IMR-90 (cell line): ENCODE measurements around the gene BPNT1. TPM values are rescaled to one million over a fixed set of nuclear protein-coding genes. Genes with fewer than 3 reads are reported as not detected.
A peak's percentile ranks its signal among the peaks of the same experiment; 100 is the strongest.

Source experiments
- ATAC-seq: fragments of 200-7000 bp; cut with Tn5 transposase; 2 replicates; pipeline ENCODE4 v1.9.1; 2020; ENCODE audit warnings: low read depth, mild to moderate bottlenecking, moderate library complexity
- BruUV-seq: library from RNA; stranded (reverse); fragments of 400-500 nt; replicated peaks from 2 replicates; lab custom pipeline; 2021; lab: Mats Ljungman, UMichigan
- CTCF ChIA-PET: fragments of 300-600 bp; formaldehyde crosslinking; extraction: SDS; loops from one replicate; lab custom pipeline; 2021; ENCODE audit warnings: antibody characterized with exemption; lab: Yijun Ruan, JAX
- POLR2A ChIA-PET: fragments of 300-600 bp; sonication (Branson Sonifier 250); formaldehyde crosslinking; loops from one replicate; lab custom pipeline; 2022; ENCODE audit warnings: antibody characterized with exemption; ENCODE audit not compliant: unreplicated experiment; lab: Charles Lee
- DNase-seq: peaks from one replicate; pipeline ENCODE4 v3.0.0; 2013
- H2AFZ ChIP-seq: replicated peaks from 2 replicates; pipeline ENCODE3; 2013; ENCODE audit warnings: low read length, mild to moderate bottlenecking; ENCODE audit not compliant: poor library complexity
- H2AK5ac ChIP-seq: 2 replicates; pipeline ENCODE4 v1.6.1; 2013; ENCODE audit warnings: low read depth, low read length, inconsistent platforms
- H2AK9ac ChIP-seq: replicated peaks from 2 replicates; pipeline ENCODE3; 2013; ENCODE audit warnings: mild to moderate bottlenecking, low read depth, low read length, moderate library complexity; ENCODE audit not compliant: poor library complexity
- H2BK120ac ChIP-seq: 2 replicates; pipeline ENCODE4 v1.6.1; 2013; ENCODE audit warnings: low read depth, low read length, inconsistent platforms
- H2BK15ac ChIP-seq: 3 replicates; pipeline ENCODE4 v1.6.1; 2013; ENCODE audit warnings: low read depth, low read length, inconsistent platforms
- H2BK20ac ChIP-seq: 2 replicates; pipeline ENCODE4 v1.6.1; 2013; ENCODE audit warnings: low read depth, mild to moderate bottlenecking, inconsistent platforms, low read length, moderate library complexity
- H2BK5ac ChIP-seq: 2 replicates; pipeline ENCODE4 v1.6.1; 2013; ENCODE audit warnings: mild to moderate bottlenecking, low read depth, low read length, inconsistent platforms; ENCODE audit not compliant: poor library complexity, severe bottlenecking
- H3K14ac ChIP-seq: replicated peaks from 2 replicates; pipeline ENCODE4 v1.6.1; 2013; ENCODE audit warnings: low read depth, low read length, inconsistent platforms
- H3K18ac ChIP-seq: 2 replicates; pipeline ENCODE4 v1.6.1; 2013; ENCODE audit warnings: low read depth, low read length, control low read depth
- H3K23ac ChIP-seq: 2 replicates; pipeline ENCODE4 v1.6.1; 2013; ENCODE audit warnings: low read depth, low read length, inconsistent platforms
- H3K27ac ChIP-seq: 2 replicates; pipeline ENCODE4 v1.5.1; 2013; ENCODE audit warnings: mild to moderate bottlenecking, control low read depth, low read length; ENCODE audit not compliant: insufficient read depth
- H3K27me3 ChIP-seq: 2 replicates; pipeline ENCODE4 v1.6.1; 2013; ENCODE audit warnings: low read length; ENCODE audit not compliant: control insufficient read depth, insufficient read depth
- H3K36me3 ChIP-seq: 2 replicates; pipeline ENCODE4 v1.6.1; 2013; ENCODE audit warnings: low read length, mixed read lengths; ENCODE audit not compliant: control insufficient read depth, insufficient read depth
- H3K4ac ChIP-seq: 2 replicates; pipeline ENCODE4 v1.6.1; 2013; ENCODE audit warnings: low read depth, low read length, inconsistent platforms
- H3K4me1 ChIP-seq: 2 replicates; pipeline ENCODE4 v1.6.1; 2013; ENCODE audit warnings: low read length, mixed read lengths; ENCODE audit not compliant: control insufficient read depth, insufficient read depth
- H3K4me2 ChIP-seq: 2 replicates; pipeline ENCODE4 v1.6.1; 2013; ENCODE audit warnings: low read depth, mild to moderate bottlenecking, control low read depth, low read length, moderate library complexity
- H3K4me3 ChIP-seq: 2 replicates; pipeline ENCODE4 v1.5.1; 2013; ENCODE audit warnings: low read depth, mild to moderate bottlenecking, control low read depth, low read length, moderate library complexity; ENCODE audit not compliant: insufficient read depth
- H3K56ac ChIP-seq: 2 replicates; pipeline ENCODE4 v1.6.1; 2013; ENCODE audit warnings: low read length, inconsistent platforms; ENCODE audit not compliant: insufficient read depth; ENCODE audit errors: extremely low read depth
- H3K79me1 ChIP-seq, 2 experiments: 2 replicates each; pipeline ENCODE4 v1.6.1; 2013; ENCODE audit warnings: low read length in 2 of 2, inconsistent platforms in 1 of 2, low read depth in 1 of 2
- H3K9ac ChIP-seq: 2 replicates; pipeline ENCODE4 v1.6.1; 2013; ENCODE audit warnings: low read depth, low read length, control low read depth
- H3K9me1 ChIP-seq: 2 replicates; pipeline ENCODE4 v1.6.1; 2013; ENCODE audit warnings: low read length, inconsistent platforms; ENCODE audit not compliant: insufficient read depth
- H3K9me3 ChIP-seq: 2 replicates; pipeline ENCODE4 v1.6.1; 2013; ENCODE audit warnings: low read length; ENCODE audit not compliant: control insufficient read depth, insufficient read depth
- H4K20me1 ChIP-seq: 2 replicates; pipeline ENCODE4 v1.6.1; 2013; ENCODE audit warnings: low read length, inconsistent platforms; ENCODE audit not compliant: insufficient read depth
- H4K5ac ChIP-seq: 2 replicates; pipeline ENCODE4 v1.6.1; 2013; ENCODE audit warnings: mild to moderate bottlenecking, low read depth, low read length, control low read depth
- H4K8ac ChIP-seq, 2 experiments: 2 replicates each; pipeline ENCODE4 v1.6.1; 2013; ENCODE audit warnings: low read depth in 2 of 2, low read length in 2 of 2, control low read depth in 1 of 2, inconsistent platforms in 1 of 2
- H4K91ac ChIP-seq: 2 replicates; pipeline ENCODE4 v1.6.1; 2013; ENCODE audit warnings: low read depth, low read length, inconsistent platforms; ENCODE audit not compliant: insufficient read depth
- MAFK ChIP-seq: IDR thresholded peaks from 2 replicates; pipeline ENCODE4 v1.6.1; 2012; ENCODE audit warnings: low read depth, low read length, improper control_type of control experiment
- RFX5 ChIP-seq: IDR thresholded peaks from 2 replicates; pipeline ENCODE4 v1.8.0; 2012; ENCODE audit warnings: low read depth, mild to moderate bottlenecking, low read length, moderate library complexity
- dilution Hi-C: fragments of 300-500 bp; cut with HindIII; formaldehyde crosslinking; loops from one replicate; pipeline ENCODE4 v1.14.3; 2018; ENCODE audit warnings: low sequenced_read_pairs; ENCODE audit not compliant: unreplicated experiment
- in situ Hi-C: fragments of 300-500 bp; cut with MboI; formaldehyde crosslinking; loops from 3 replicates; pipeline ENCODE4 v1.14.3; 2019; ENCODE audit warnings: low sequenced_read_pairs, inconsistent platforms, mixed read lengths
- intact Hi-C: fragments of 100-400 bp; cut with micrococcal nuclease; formaldehyde crosslinking; loops from 2 replicates; pipeline ENCODE4 v1.10.0; 2022
- polyA plus RNA-seq, 3 experiments: library from polyadenylated mRNA; depleted of rRNA; stranded (reverse); fragments of >200 nt; gene quantifications; 2 replicates each; pipeline ENCODE4 v1.2.3, GENCODE V29; 2012; ENCODE audit warnings: low replicate concordance in 1 of 3
- total RNA-seq: library from RNA; depleted of rRNA; stranded (reverse); fragments of >200 nt; gene quantifications from 2 replicates; pipeline ENCODE4 v1.2.3, GENCODE V29; 2012

Gene BPNT1
- total and polyA plus RNA-seq, 2 of the 4 experiments (the other 2 are of a cell fraction): 31.7 to 38.2 TPM

DNA sequence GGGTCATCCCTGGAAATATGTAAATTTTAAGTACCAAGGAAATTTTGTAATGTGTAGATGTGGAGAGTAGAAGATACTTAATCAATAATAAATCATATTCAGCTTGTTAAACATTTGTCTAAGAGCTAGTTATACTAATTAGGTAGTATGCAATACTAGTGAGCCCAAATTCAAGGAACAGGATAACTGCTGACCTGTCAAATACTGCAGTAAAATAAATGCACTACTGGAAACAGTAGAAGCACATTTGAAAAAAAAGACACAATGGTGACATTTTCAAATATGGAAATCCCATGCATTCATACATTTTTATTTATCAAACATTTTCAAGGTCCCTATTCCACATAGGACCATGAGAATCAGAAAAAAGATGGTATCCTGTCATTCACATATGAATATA lies 70.5 kb downstream of the BPNT1 start:
- H3K36me3 ChIP-seq: peaks cover 29% of the 10 kb centered on the region
- no peaks in the 10 kb centered on the region for H3K9me3 ChIP-seq
- H2AK5ac ChIP-seq: no peak overlapping the region
- no peak overlapping the region for H3K4ac ChIP-seq
- intact Hi-C loops: no loop called here
- no peaks in the 10 kb centered on the region for H3K4me1 ChIP-seq
- no peak overlapping the region for H2BK5ac ChIP-seq
- BruUV-seq: no TSS peak
- H3K27me3 ChIP-seq: no peaks in the 10 kb centered on the region
- no peak overlapping the region; the same call in 1 of the 2 replicates for H3K56ac ChIP-seq
- H4K91ac ChIP-seq: no peak overlapping the region
- no peak for TF ChIP-seq RFX5
- peak; percentile 75 for TF ChIP-seq MAFK
- ChIA-PET POLR2A (interaction anchor here (0.5 kb wide), 1 partner anchor 29 kb away, joined by 3 read pairs; no protein-coding TSS in a partner anchor), CTCF (no interaction called here)
- H2AFZ ChIP-seq: no peak overlapping the region
- no peak overlapping the region for H2BK120ac ChIP-seq
- no peak overlapping the region for H3K14ac ChIP-seq
- DNase-seq (no peak), ATAC-seq (no peak)
- H3K79me1 ChIP-seq: peaks cover 11 to 23% of the 10 kb centered on the region in 2 experiments; a peak in 2 of 4 replicates
- no peak overlapping the region for H3K9ac ChIP-seq
- no peak overlapping the region for H3K18ac ChIP-seq
- in situ Hi-C loops: no loop called here
- no peaks in the 10 kb centered on the region; the same call in 1 of the 2 replicates for H4K20me1 ChIP-seq
- no peak overlapping the region for H3K27ac ChIP-seq
- no peaks in the 10 kb centered on the region for H3K9me1 ChIP-seq
- no peak overlapping the region for H3K4me2 ChIP-seq
- H2BK20ac ChIP-seq: no peak overlapping the region
- dilution Hi-C loops: no loop called here
- H2BK15ac ChIP-seq: no peak overlapping the region
- no peak overlapping the region for H4K8ac ChIP-seq
- no peak overlapping the region for H2AK9ac ChIP-seq
- no peak overlapping the region for H3K23ac ChIP-seq
- no peak overlapping the region for H4K5ac ChIP-seq
- no peak overlapping the region for H3K4me3 ChIP-seq
